ENCODE results near the gene CHCT1.
"Not testable (repeated sequence)": the region's sequence is repeated elsewhere in the genome, so short reads cannot be mapped to it uniquely, and the experiment has no call there.

Gene CHCT1

GRCh38 chr17:60421273-60422161 is 772 bp upstream of the CHCT1 start:
- Histone ChIP-seq H3K9me3 (ENCODE audit: control insufficient read depth, low read length) (no peaks in the 10 kb centered on the region), H3K36me3 (ENCODE audit: control insufficient read depth, insufficient read depth, low read length) (no peaks in the 10 kb centered on the region), H3K4me3 (ENCODE audit: insufficient read depth, low read depth, low read length) (peak overlapping the region; percentile 47), H3K4me1 (ENCODE audit: control insufficient read depth, insufficient read depth, low read length) (no peaks in the 10 kb centered on the region), H3K27me3 (ENCODE audit: control insufficient read depth, insufficient read depth, low read length, poor library complexity, severe bottlenecking) (peaks cover 14% of the 10 kb centered on the region), H3K27ac (ENCODE audit: insufficient read depth, low read depth, low read length, poor library complexity, severe bottlenecking) (no peak overlapping the region)
- 6% methylated on average over 66 of the region's 66 CpGs for WGBS, 2 experiments

- WGBS, 2 experiments, result 79 to 90% methylated on average over 3 of the region's 3 CpGs
- no peak overlapping the region for H3K4me3 ChIP-seq (ENCODE audit: insufficient read depth, low read depth, low read length)
- peaks cover 14% of the 10 kb centered on the region for H3K27me3 ChIP-seq (ENCODE audit: control insufficient read depth, insufficient read depth, low read length, poor library complexity, severe bottlenecking)
- H3K9me3 ChIP-seq (ENCODE audit: control insufficient read depth, low read length), result no peaks in the 10 kb centered on the region
- H3K36me3 ChIP-seq (ENCODE audit: control insufficient read depth, insufficient read depth, low read length), result no peaks in the 10 kb centered on the region
- no peaks in the 10 kb centered on the region for H3K4me1 ChIP-seq (ENCODE audit: control insufficient read depth, insufficient read depth, low read length)
- H3K27ac ChIP-seq (ENCODE audit: insufficient read depth, low read depth, low read length, poor library complexity, severe bottlenecking), result no peak overlapping the region
Observed at GRCh38 chr17:60423865-60424264, 1.6 kb downstream of the CHCT1 start.

- WGBS, 2 experiments, result 93 to 95% methylated on average over 6 of the region's 6 CpGs
- Histone ChIP-seq H3K27ac (ENCODE audit: insufficient read depth, low read depth, low read length, poor library complexity, severe bottlenecking) (no peak overlapping the region), H3K36me3 (ENCODE audit: control insufficient read depth, insufficient read depth, low read length) (no peaks in the 10 kb centered on the region), H3K9me3 (ENCODE audit: control insufficient read depth, low read length) (no peaks in the 10 kb centered on the region), H3K27me3 (ENCODE audit: control insufficient read depth, insufficient read depth, low read length, poor library complexity, severe bottlenecking) (peaks cover 14% of the 10 kb centered on the region), H3K4me3 (ENCODE audit: insufficient read depth, low read depth, low read length) (no peak overlapping the region), H3K4me1 (ENCODE audit: control insufficient read depth, insufficient read depth, low read length) (no peaks in the 10 kb centered on the region)
Observed at GRCh38 chr17:60425626-60426025, 3.3 kb downstream of the CHCT1 start.

- H3K4me3 ChIP-seq (ENCODE audit: insufficient read depth, low read depth, low read length), result no peak overlapping the region
- 95% methylated on average over 10 of the region's 10 CpGs for WGBS, 2 experiments
Observed at GRCh38 chr17:60426596-60426995, 4.3 kb downstream of the CHCT1 start.

GRCh38 chr17:60428491-60428890 is 6.2 kb downstream of the CHCT1 start:
- not testable (repeated sequence) for H3K4me3 ChIP-seq (ENCODE audit: insufficient read depth, low read depth, low read length); H3K27me3 ChIP-seq (ENCODE audit: control insufficient read depth, insufficient read depth, low read length, poor library complexity, severe bottlenecking); H3K27ac ChIP-seq (ENCODE audit: insufficient read depth, low read depth, low read length, poor library complexity, severe bottlenecking); H3K36me3 ChIP-seq (ENCODE audit: control insufficient read depth, insufficient read depth, low read length); H3K9me3 ChIP-seq (ENCODE audit: control insufficient read depth, low read length); H3K4me1 ChIP-seq (ENCODE audit: control insufficient read depth, insufficient read depth, low read length)
- 89 to 92% methylated on average over 4 of the region's 6 CpGs for WGBS, 2 experiments

More at GRCh38 chr17:60426596-60426995, 4.3 kb downstream of the CHCT1 start:
- Histone ChIP-seq H3K9me3 (ENCODE audit: control insufficient read depth, low read length) (no peaks in the 10 kb centered on the region), H3K36me3 (ENCODE audit: control insufficient read depth, insufficient read depth, low read length) (no peaks in the 10 kb centered on the region), H3K27ac (ENCODE audit: insufficient read depth, low read depth, low read length, poor library complexity, severe bottlenecking) (no peak overlapping the region), H3K4me1 (ENCODE audit: control insufficient read depth, insufficient read depth, low read length) (no peaks in the 10 kb centered on the region), H3K27me3 (ENCODE audit: control insufficient read depth, insufficient read depth, low read length, poor library complexity, severe bottlenecking) (peaks cover 13% of the 10 kb centered on the region)

- H3K9me3 ChIP-seq (ENCODE audit: control insufficient read depth, low read length); H3K27me3 ChIP-seq (ENCODE audit: control insufficient read depth, insufficient read depth, low read length, poor library complexity, severe bottlenecking); H3K4me1 ChIP-seq (ENCODE audit: control insufficient read depth, insufficient read depth, low read length); H3K4me3 ChIP-seq (ENCODE audit: insufficient read depth, low read depth, low read length); H3K27ac ChIP-seq (ENCODE audit: insufficient read depth, low read depth, low read length, poor library complexity, severe bottlenecking); H3K36me3 ChIP-seq (ENCODE audit: control insufficient read depth, insufficient read depth, low read length): not testable (repeated sequence)
- WGBS, 2 experiments, result 92% methylated on average over 7 of the region's 7 CpGs
Observed at GRCh38 chr17:60430561-60430960, 8.3 kb downstream of the CHCT1 start.

- not testable (repeated sequence) for H3K27ac ChIP-seq (ENCODE audit: insufficient read depth, low read depth, low read length, poor library complexity, severe bottlenecking); H3K4me1 ChIP-seq (ENCODE audit: control insufficient read depth, insufficient read depth, low read length); H3K27me3 ChIP-seq (ENCODE audit: control insufficient read depth, insufficient read depth, low read length, poor library complexity, severe bottlenecking); H3K4me3 ChIP-seq (ENCODE audit: insufficient read depth, low read depth, low read length); H3K9me3 ChIP-seq (ENCODE audit: control insufficient read depth, low read length); H3K36me3 ChIP-seq (ENCODE audit: control insufficient read depth, insufficient read depth, low read length)
- WGBS, 2 experiments, result 94 to 96% methylated on average over 4 of the region's 4 CpGs
Observed at GRCh38 chr17:60433021-60433997, 11.0 kb downstream of the CHCT1 start.

GRCh38 chr17:60435244-60436167 is 13.2 kb downstream of the CHCT1 start:
- WGBS, 2 experiments, result 84 to 85% methylated on average over 28 of the region's 28 CpGs
- Histone ChIP-seq H3K9me3 (ENCODE audit: control insufficient read depth, low read length) (peaks cover 2% of the 10 kb centered on the region), H3K4me1 (ENCODE audit: control insufficient read depth, insufficient read depth, low read length) (no peaks in the 10 kb centered on the region), H3K27me3 (ENCODE audit: control insufficient read depth, insufficient read depth, low read length, poor library complexity, severe bottlenecking) (no peaks in the 10 kb centered on the region), H3K27ac (ENCODE audit: insufficient read depth, low read depth, low read length, poor library complexity, severe bottlenecking) (no peak overlapping the region), H3K4me3 (ENCODE audit: insufficient read depth, low read depth, low read length) (no peak overlapping the region), H3K36me3 (ENCODE audit: control insufficient read depth, insufficient read depth, low read length) (no peaks in the 10 kb centered on the region)

- H3K27me3 ChIP-seq (ENCODE audit: control insufficient read depth, insufficient read depth, low read length, poor library complexity, severe bottlenecking), result no peaks in the 10 kb centered on the region
- 87 to 91% methylated on average over 5 of the region's 5 CpGs for WGBS, 2 experiments
- no peaks in the 10 kb centered on the region for H3K4me1 ChIP-seq (ENCODE audit: control insufficient read depth, insufficient read depth, low read length)
- H3K4me3 ChIP-seq (ENCODE audit: insufficient read depth, low read depth, low read length), result no peak overlapping the region
- H3K36me3 ChIP-seq (ENCODE audit: control insufficient read depth, insufficient read depth, low read length), result no peaks in the 10 kb centered on the region
- peaks cover 2% of the 10 kb centered on the region for H3K9me3 ChIP-seq (ENCODE audit: control insufficient read depth, low read length)
- H3K27ac ChIP-seq (ENCODE audit: insufficient read depth, low read depth, low read length, poor library complexity, severe bottlenecking), result no peak overlapping the region
Observed at GRCh38 chr17:60436676-60437075, 14.4 kb downstream of the CHCT1 start.

Data from ectodermal cell (in vitro differentiated cells).